Retinal pigment epithelial cell (primary cell): ENCODE data around the gene RPGRIP1L.

Source experiments
- DNase-seq: peaks from one replicate; pipeline ENCODE4 v3.0.0-alpha.2; 2010; ENCODE audit warnings: low read depth
- H3K4me3 ChIP-seq: 2 replicates; pipeline ENCODE4 v1.5.1; 2011; ENCODE audit warnings: mild to moderate bottlenecking, low read length, control low read depth, moderate library complexity
- CTCF ChIP-seq: conservative IDR thresholded peaks from 2 replicates; pipeline ENCODE4 v1.5.1; 2011; ENCODE audit warnings: low read depth, low read length, control low read depth, inconsistent platforms

Gene RPGRIP1L

GRCh38 chr16:53666786-53667415, 36.8 kb downstream of the RPGRIP1L start:
- no peak for TF ChIP-seq CTCF
- no peak overlapping the region for H3K4me3 ChIP-seq
- DNase-seq, result no peak

GRCh38 chr16:53664724-53665345, 38.8 kb downstream of the RPGRIP1L start:
- H3K4me3 ChIP-seq, result no peak overlapping the region
- no peak for DNase-seq
- no peak for TF ChIP-seq CTCF

- DNase-seq, result no peak
- H3K4me3 ChIP-seq, result no peak overlapping the region
- TF ChIP-seq CTCF, result no peak
Measured at GRCh38 chr16:53662072-53662471, 41.6 kb downstream of the RPGRIP1L start.

- no peak for TF ChIP-seq CTCF
Measured at GRCh38 chr16:53654946-53655345, 48.7 kb downstream of the RPGRIP1L start.

GRCh38 chr16:53651357-53651756, 52.3 kb downstream of the RPGRIP1L start:
- no peak overlapping the region for H3K4me3 ChIP-seq
- TF ChIP-seq CTCF, result no peak
- no peak for DNase-seq

More at GRCh38 chr16:53654946-53655345, 48.7 kb downstream of the RPGRIP1L start:
- DNase-seq, result no peak
- H3K4me3 ChIP-seq, result no peak overlapping the region

- no peak for TF ChIP-seq CTCF
- no peak overlapping the region for H3K4me3 ChIP-seq
- no peak for DNase-seq
Measured at GRCh38 chr16:53646506-53646905, 57.2 kb downstream of the RPGRIP1L start.

GRCh38 chr16:53643474-53643873, 60.2 kb downstream of the RPGRIP1L start:
- DNase-seq, result no peak
- TF ChIP-seq CTCF, result no peak
- H3K4me3 ChIP-seq, result no peak overlapping the region
